Measurements from ENCODE around the gene CRIP3. TPM values are rescaled to one million over a fixed set of nuclear protein-coding genes. Genes with fewer than 3 reads are reported as not detected.

CRIP3 gene
- total and polyA plus RNA-seq, 2 of the 13 experiments (the other 11 are each of a cell fraction or from before 2014, with no cell fraction given), result 6.3 to 9.3 TPM

- TF ChIP-seq SOX13 (IDR thresholded peaks at IDR 0.05), result no peak
- no peak for TF ChIP-seq SOX13 (CRISPR knock-in tag; conservative IDR thresholded peaks at IDR 0.05 in 1 of 2, IDR thresholded peaks at IDR 0.05 in 1 of 2)
- TF ChIP-seq, protein P1, sequence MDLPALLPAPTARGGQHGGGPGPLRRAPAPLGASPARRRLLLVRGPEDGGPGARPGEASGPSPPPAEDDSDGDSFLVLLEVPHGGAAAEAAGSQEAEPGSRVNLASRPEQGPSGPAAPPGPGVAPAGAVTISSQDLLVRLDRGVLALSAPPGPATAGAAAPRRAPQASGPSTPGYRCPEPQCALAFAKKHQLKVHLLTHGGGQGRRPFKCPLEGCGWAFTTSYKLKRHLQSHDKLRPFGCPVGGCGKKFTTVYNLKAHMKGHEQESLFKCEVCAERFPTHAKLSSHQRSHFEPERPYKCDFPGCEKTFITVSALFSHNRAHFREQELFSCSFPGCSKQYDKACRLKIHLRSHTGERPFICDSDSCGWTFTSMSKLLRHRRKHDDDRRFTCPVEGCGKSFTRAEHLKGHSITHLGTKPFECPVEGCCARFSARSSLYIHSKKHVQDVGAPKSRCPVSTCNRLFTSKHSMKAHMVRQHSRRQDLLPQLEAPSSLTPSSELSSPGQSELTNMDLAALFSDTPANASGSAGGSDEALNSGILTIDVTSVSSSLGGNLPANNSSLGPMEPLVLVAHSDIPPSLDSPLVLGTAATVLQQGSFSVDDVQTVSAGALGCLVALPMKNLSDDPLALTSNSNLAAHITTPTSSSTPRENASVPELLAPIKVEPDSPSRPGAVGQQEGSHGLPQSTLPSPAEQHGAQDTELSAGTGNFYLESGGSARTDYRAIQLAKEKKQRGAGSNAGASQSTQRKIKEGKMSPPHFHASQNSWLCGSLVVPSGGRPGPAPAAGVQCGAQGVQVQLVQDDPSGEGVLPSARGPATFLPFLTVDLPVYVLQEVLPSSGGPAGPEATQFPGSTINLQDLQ (CRISPR knock-in tag; IDR thresholded peaks at IDR 0.05), result no peak
- no peak for TF ChIP-seq ZNF17 (CRISPR knock-in tag; IDR thresholded peaks at IDR 0.05)
- TF ChIP-seq EZH2 (conservative IDR thresholded peaks at IDR 0.05; ENCODE audit: low read depth, low read length), result no peak
- no peak for TF ChIP-seq E2F1 (CRISPR knock-in tag; IDR thresholded peaks at IDR 0.05)
- TF ChIP-seq, protein P2, sequence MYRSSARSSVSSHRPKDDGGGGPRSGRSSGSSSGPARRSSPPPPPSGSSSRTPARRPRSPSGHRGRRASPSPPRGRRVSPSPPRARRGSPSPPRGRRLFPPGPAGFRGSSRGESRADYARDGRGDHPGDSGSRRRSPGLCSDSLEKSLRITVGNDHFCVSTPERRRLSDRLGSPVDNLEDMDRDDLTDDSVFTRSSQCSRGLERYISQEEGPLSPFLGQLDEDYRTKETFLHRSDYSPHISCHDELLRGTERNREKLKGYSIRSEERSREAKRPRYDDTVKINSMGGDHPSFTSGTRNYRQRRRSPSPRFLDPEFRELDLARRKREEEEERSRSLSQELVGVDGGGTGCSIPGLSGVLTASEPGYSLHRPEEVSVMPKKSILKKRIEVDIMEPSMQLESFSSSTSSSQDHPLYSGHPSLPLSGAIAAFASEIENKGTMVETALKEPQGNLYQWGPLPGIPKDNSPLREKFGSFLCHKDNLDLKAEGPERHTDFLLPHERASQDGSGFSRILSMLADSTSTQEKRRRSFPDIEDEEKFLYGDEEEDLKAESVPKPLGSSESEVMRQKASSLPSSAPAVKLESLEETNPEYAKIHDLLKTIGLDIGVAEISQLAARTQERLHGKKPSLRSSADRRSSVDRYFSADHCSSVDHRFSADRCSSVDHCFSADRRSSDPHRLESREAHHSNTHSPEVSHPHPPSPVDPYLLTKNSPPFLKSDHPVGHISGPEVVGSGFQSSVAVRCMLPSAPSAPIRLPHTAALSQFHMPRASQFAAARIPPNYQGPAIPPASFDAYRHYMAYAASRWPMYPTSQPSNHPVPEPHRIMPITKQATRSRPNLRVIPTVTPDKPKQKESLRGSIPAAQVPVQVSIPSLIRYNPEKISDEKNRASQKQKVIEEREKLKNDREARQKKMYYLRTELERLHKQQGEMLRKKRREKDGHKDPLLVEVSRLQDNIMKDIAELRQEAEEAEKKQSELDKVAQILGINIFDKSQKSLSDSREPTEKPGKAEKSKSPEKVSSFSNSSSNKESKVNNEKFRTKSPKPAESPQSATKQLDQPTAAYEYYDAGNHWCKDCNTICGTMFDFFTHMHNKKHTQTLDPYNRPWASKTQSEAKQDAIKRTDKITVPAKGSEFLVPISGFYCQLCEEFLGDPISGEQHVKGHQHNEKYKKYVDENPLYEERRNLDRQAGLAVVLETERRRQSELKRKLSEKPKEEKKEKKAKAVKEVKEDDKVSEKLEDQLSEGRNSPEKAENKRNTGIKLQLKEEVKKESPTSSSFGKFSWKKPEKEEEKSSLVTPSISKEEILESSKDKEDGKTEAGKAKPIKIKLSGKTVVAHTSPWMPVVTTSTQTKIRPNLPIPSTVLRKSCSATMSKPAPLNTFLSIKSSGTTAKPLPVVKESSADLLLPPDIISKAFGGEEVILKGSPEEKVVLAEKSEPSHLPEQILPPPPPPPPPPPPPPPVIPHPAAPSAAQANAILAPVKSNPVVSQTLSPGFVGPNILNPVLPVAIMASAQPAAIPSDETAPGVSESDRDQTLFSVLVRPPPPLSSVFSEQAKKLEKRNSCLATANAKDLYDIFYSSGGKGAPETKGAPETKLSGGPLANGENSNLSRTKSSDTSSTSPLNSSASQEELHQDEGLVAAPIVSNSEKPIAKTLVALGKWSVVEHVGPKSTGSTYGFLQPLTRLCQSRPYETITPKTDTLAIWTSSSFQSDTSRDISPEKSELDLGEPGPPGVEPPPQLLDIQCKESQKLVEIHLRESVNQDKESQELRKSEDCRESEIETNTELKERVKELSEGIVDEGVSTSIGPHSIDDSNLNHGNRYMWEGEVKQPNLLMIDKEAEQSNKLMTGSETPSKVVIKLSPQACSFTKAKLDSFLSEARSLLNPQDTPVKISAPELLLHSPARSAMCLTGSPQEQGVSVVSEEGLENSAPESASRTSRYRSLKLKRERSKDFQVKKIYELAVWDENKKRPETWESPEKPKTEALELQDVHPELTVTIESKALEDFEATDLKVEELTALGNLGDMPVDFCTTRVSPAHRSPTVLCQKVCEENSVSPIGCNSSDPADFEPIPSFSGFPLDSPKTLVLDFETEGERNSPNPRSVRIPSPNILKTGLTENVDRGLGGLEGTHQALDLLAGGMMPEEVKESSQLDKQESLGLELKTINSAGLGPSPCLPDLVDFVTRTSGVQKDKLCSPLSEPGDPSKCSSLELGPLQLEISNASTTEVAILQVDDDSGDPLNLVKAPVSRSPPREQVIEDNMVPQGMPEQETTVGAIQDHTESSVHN (CRISPR knock-in tag; IDR thresholded peaks at IDR 0.05), result no peak
- TF ChIP-seq ZNF44 (CRISPR knock-in tag; IDR thresholded peaks at IDR 0.05), result no peak
- TF ChIP-seq ZBTB14 (CRISPR knock-in tag; IDR thresholded peaks at IDR 0.05), result no peak
- TF ChIP-seq, protein P3, sequence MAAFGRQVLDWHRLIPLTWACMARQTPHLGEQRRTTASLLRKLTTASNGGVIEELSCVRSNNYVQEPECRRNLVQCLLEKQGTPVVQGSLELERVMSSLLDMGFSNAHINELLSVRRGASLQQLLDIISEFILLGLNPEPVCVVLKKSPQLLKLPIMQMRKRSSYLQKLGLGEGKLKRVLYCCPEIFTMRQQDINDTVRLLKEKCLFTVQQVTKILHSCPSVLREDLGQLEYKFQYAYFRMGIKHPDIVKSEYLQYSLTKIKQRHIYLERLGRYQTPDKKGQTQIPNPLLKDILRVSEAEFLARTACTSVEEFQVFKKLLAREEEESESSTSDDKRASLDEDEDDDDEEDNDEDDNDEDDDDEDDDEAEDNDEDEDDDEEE (CRISPR knock-in tag; IDR thresholded peaks at IDR 0.05), result peak; percentile 33
- TF ChIP-seq PLRG1 (conservative IDR thresholded peaks at IDR 0.05), result no peak
- TF ChIP-seq ETS1 (CRISPR knock-in tag; IDR thresholded peaks at IDR 0.05), result no peak
These were observed 408 bp upstream of the CRIP3 start (continued) for GRCh38 chr6:43308990-43309477.
